Myocyte (in vitro differentiated cells): ENCODE measurements around the gene FAM114A2. TPM values are rescaled to one million over a fixed set of nuclear protein-coding genes. Genes with fewer than 3 reads are reported as not detected.
A peak's percentile ranks its signal among the peaks of the same experiment; 100 is the strongest.

Experiments
- DNase-seq: peaks from one replicate; pipeline ENCODE4 v3.0.0-alpha.2; 2012; ENCODE audit warnings: low read depth
- total RNA-seq: library from RNA; depleted of rRNA; stranded (reverse); fragments of >200 nt; gene quantifications from 2 replicates; pipeline ENCODE4 v1.2.3, GENCODE V29; 2014

Gene FAM114A2
- total RNA-seq, 1 donor from 2014 or later: 19.4 TPM

- DNase-seq: peak; percentile 74
These were observed 86.7 kb downstream of the FAM114A2 start for GRCh38 chr5:153952057-153952456.

DNA sequence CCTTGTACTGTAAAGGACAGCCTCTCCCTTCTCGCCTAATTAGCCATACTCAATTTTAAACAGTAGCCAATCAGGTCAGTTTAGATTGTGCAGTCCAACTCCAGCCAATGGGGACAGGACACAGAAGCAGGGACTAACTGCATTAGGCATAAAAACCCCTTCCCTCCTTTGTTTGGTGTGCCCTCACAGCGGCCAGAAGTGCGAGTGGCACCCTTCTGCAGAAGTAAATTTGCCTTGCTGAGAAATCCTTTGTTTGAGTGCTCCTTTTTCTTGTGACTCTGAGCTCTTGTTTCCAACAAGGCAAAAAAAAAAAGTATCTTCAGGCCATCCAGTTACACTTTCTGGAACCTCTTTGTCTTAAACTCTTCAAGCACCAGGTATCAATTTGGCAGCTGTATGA, 97.4 kb downstream of the FAM114A2 start:
- DNase-seq: no peak

Other genes with a start within 250 kb of the FAM114A2 start
- 89.5 and 102 TPM in 2 replicates for gene MFAP3, start 57 bp upstream of the FAM114A2 start, total RNA-seq
- gene GALNT10, start 151.8 kb upstream of the FAM114A2 start, total RNA-seq: 18.6 and 24.9 TPM in 2 replicates